Astrocyte (in vitro differentiated cells and primary cell): ENCODE data around the gene LGI2.

Source experiments
- EZH2 ChIP-seq: IDR thresholded peaks from 2 replicates; pipeline ENCODE4 v1.6.1; 2012; ENCODE audit warnings: mild to moderate bottlenecking, low read length, inconsistent platforms; ENCODE audit not compliant: insufficient read depth
- TF ChIP-seq, protein P1 (sequence below): IDR thresholded peaks from 2 replicates; pipeline ENCODE4 v1.5.1; 2011; ENCODE audit warnings: low read depth, mild to moderate bottlenecking, inconsistent platforms, low read length, moderate library complexity; ENCODE audit not compliant: insufficient read depth

DNA sequence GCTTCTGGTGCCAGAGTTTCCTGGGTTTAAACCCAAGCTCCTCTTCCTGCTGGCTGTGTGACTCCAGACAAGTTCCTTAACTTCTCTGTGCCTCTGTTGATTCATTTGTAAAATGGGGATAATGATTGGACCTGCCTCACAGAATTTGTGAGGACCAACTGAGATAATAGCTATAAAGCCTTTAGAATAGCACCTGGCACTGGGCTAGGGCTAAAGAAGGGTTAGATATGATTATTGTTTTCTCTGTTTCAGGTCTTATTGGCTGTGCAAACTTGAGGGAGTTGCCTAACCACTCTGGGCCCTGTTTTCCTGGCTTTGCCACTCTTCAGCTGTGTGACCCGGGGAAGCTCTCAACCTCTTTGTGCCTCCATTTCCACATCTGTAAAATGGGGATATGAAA lies 37.8 kb downstream of the LGI2 start:
- TF ChIP-seq EZH2, result no peak
- TF ChIP-seq, protein P1, sequence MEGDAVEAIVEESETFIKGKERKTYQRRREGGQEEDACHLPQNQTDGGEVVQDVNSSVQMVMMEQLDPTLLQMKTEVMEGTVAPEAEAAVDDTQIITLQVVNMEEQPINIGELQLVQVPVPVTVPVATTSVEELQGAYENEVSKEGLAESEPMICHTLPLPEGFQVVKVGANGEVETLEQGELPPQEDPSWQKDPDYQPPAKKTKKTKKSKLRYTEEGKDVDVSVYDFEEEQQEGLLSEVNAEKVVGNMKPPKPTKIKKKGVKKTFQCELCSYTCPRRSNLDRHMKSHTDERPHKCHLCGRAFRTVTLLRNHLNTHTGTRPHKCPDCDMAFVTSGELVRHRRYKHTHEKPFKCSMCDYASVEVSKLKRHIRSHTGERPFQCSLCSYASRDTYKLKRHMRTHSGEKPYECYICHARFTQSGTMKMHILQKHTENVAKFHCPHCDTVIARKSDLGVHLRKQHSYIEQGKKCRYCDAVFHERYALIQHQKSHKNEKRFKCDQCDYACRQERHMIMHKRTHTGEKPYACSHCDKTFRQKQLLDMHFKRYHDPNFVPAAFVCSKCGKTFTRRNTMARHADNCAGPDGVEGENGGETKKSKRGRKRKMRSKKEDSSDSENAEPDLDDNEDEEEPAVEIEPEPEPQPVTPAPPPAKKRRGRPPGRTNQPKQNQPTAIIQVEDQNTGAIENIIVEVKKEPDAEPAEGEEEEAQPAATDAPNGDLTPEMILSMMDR, result no peak
